Measurements from ENCODE around the gene NOC3L. TPM values are rescaled to one million over a fixed set of nuclear protein-coding genes. Genes with fewer than 3 reads are reported as not detected.

NOC3L gene
- total RNA-seq, 6 donors from 2014 or later, result 5.4 to 20.5 (median 15.7) TPM

- H3K4me3 ChIP-seq, result no peak overlapping the region
- H3K4me1 ChIP-seq, result peaks cover 0 to 3% (median 0%) of the 10 kb centered on the region in 4 donors
- DNase-seq, result no peak
- no peak for ATAC-seq (ENCODE audit: low FRiP score in 2 of 2)
- TF ChIP-seq EP300 (IDR thresholded peaks at IDR 0.05) (peak in 1 of 4 donors; percentile 28), CTCF (IDR thresholded peaks at IDR 0.05) (no peak)
- H3K36me3 ChIP-seq, result peaks cover 0 to 68% (median 3%) of the 10 kb centered on the region in 4 donors
- H3K9me3 ChIP-seq, result no peaks in the 10 kb centered on the region
- H3K27me3 ChIP-seq, result no peaks in the 10 kb centered on the region
- H3K27ac ChIP-seq, result peak overlapping the region in 2 of 4 donors; percentile 45 to 66
- WGBS, 2 donors, result 84 to 92% methylated on average over 1 of the region's 1 CpG
Observed at GRCh38 chr10:94327649-94328048, 35.1 kb downstream of the NOC3L start.

- Histone ChIP-seq H3K4me1 (peaks cover 0 to 3% (median 0%) of the 10 kb centered on the region in 4 donors), H3K36me3 (peaks cover 0 to 56% (median 0%) of the 10 kb centered on the region in 4 donors), H3K27me3 (no peaks in the 10 kb centered on the region), H3K4me3 (no peak overlapping the region), H3K9me3 (no peaks in the 10 kb centered on the region), H3K27ac (no peak overlapping the region)
- WGBS, 2 donors, result 74 to 82% methylated on average over 7 of the region's 7 CpGs
- peak in 1 of 2 donors; percentile 31 for ATAC-seq (ENCODE audit: low FRiP score in 2 of 2)
- TF ChIP-seq POLR2A (IDR thresholded peaks at IDR 0.05) (no peak), POLR2AphosphoS5 (IDR thresholded peaks at IDR 0.05) (peak; percentile 7 to 11), EP300 (IDR thresholded peaks at IDR 0.05) (peak in 1 of 4 donors; percentile 10)
- DNase-seq, result peak in 1 of 2 donors; percentile 48
Observed at GRCh38 chr10:94324609-94325233, 38.0 kb downstream of the NOC3L start.

GRCh38 chr10:94320285-94320914 lies 42.3 kb downstream of the NOC3L start:
- Histone ChIP-seq H3K4me1 (peaks cover 0 to 1% (median 0%) of the 10 kb centered on the region in 4 donors), H3K27me3 (no peaks in the 10 kb centered on the region), H3K4me3 (no peak overlapping the region), H3K9me3 (no peaks in the 10 kb centered on the region), H3K36me3 (peaks cover 0 to 42% (median 0%) of the 10 kb centered on the region in 4 donors), H3K27ac (no peak overlapping the region)
- TF ChIP-seq POLR2AphosphoS5 (IDR thresholded peaks at IDR 0.05) (no peak), CTCF (IDR thresholded peaks at IDR 0.05) (peak in 5 of 6 experiments; percentile 61 to 75 (median 68))
- 25% methylated on average over 2 of the region's 2 CpGs for WGBS, 2 donors
- peak in 1 of 2 donors; percentile 57 for DNase-seq
- peak in 1 of 2 donors; percentile 51 for ATAC-seq (ENCODE audit: low FRiP score in 2 of 2)

DNA sequence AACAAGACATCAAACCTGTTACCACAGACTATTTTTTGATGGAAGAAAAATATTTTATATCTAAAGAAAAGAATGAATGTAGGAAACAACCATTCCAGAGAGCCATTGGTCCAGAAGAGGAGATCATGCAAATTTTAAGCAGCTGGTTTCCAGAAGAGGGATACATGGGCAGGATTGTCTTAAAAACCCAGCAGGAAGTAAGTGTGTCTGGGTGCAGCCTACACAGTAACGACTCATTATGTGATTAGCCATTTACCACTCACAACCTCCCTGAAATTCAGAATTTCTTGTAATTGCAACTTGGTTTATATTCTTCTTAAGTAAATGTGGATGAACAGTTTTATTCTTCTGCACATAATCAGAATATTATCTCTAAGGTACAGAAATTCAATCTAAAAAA lies 46.2 kb downstream of the NOC3L start:
- Histone ChIP-seq H3K9me3 (no peaks in the 10 kb centered on the region), H3K27ac (no peak overlapping the region), H3K4me1 (peaks cover 0 to 3% (median 0%) of the 10 kb centered on the region in 4 donors), H3K36me3 (peaks cover 0 to 7% (median 0%) of the 10 kb centered on the region in 4 donors), H3K27me3 (no peaks in the 10 kb centered on the region), H3K4me3 (no peak overlapping the region)
- no peak for TF ChIP-seq POLR2AphosphoS5 (IDR thresholded peaks at IDR 0.05)
- TF ChIP-seq CTCF (IDR thresholded peaks at IDR 0.05), result no peak
- no peak for TF ChIP-seq EP300 (IDR thresholded peaks at IDR 0.05)
- TF ChIP-seq POLR2A (IDR thresholded peaks at IDR 0.05), result no peak
- WGBS, 2 donors, result 17 to 56% methylated on average over 1 of the region's 1 CpG
- DNase-seq, result no peak
- no peak for ATAC-seq (ENCODE audit: low FRiP score in 2 of 2)

GRCh38 chr10:94315975-94316464 lies 46.7 kb downstream of the NOC3L start:
- H3K4me1 ChIP-seq, result peaks cover 0 to 3% (median 0%) of the 10 kb centered on the region in 4 donors
- H3K27ac ChIP-seq, result peak overlapping the region in 1 of 4 donors; percentile 27
- WGBS, 2 donors, result 47 to 49% methylated on average over 3 of the region's 3 CpGs
- peak in 1 of 2 donors; percentile 61 for ATAC-seq (ENCODE audit: low FRiP score in 2 of 2)
- H3K9me3 ChIP-seq, result no peaks in the 10 kb centered on the region
- peaks cover 0 to 2% (median 0%) of the 10 kb centered on the region in 4 donors for H3K36me3 ChIP-seq
- no peak for DNase-seq
- H3K4me3 ChIP-seq, result no peak overlapping the region
- H3K27me3 ChIP-seq, result no peaks in the 10 kb centered on the region
- TF ChIP-seq EP300 (IDR thresholded peaks at IDR 0.05), result no peak
- TF ChIP-seq POLR2A (IDR thresholded peaks at IDR 0.05), result no peak
- no peak for TF ChIP-seq POLR2AphosphoS5 (IDR thresholded peaks at IDR 0.05)
- no peak for TF ChIP-seq CTCF (IDR thresholded peaks at IDR 0.05)
